GM19455 (cell line): ENCODE measurements around the gene SULF2.

ENCODE experiments used
- ATAC-seq: cut with Tn5 transposase; IDR thresholded peaks from one replicate; pipeline ENCODE4 v1.9.1; 2021; ENCODE audit not compliant: unreplicated experiment

The SULF2 gene

DNA sequence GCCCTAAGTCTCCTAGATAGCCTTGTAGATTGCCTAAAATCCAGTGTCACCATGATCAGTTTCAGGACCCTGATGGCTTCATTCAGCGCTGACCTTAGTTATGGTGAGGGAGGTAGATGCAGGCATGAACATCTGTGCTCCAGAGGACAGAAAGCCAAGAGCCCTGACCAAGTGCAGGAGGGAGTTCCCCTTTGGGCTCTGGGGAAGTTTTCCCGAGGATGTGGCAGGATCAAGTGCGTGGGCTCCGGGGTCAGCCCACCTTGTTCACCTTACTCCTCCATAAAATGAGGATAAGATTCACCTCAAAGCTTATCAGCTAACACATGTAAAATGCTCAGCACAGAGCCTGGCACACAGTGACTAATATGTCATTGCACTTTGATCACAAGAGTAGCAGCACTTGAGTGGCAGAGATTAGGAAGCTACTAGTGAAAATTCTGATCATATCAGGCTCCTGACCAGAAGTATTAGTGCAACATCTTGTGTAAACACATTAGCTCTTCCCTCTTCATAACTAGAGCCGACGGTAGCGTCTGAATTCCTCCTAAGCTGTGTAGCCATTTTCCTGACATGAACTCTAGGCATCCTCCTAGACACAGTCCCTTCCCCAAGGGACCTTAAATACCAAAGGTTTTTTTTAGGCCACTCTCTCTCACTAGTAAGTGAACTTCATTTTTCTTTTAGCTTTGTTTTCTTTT is 125.2 kb downstream of the SULF2 start:
- ATAC-seq, result no peak

GRCh38 chr20:47656318-47656717 is 129.0 kb downstream of the SULF2 start:
- ATAC-seq, result no peak

DNA sequence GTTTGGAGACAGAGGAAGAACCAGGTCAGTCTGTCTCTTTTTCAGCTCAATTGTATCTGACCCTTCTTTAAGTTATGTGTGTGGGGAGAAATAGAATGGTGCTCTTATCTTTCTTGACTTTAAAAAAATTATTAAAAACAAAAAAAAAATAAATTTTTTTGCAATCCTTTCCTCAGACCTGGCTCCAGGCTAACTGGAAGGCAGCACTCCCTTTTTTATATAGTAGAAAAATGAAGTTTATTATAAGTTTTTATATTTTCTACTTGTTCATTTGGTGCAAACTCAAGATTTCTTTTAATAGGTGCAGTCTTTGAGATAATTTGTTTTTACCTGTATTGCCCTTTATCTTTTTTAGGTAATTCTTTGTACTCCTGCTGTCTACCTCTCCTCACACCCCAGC is 129.6 kb downstream of the SULF2 start:
- ATAC-seq, result no peak

GRCh38 chr20:47654370-47654769 is 130.9 kb downstream of the SULF2 start:
- ATAC-seq, result no peak

GRCh38 chr20:47653869-47654268 is 131.4 kb downstream of the SULF2 start:
- ATAC-seq, result no peak

- no peak for ATAC-seq
Measured at GRCh38 chr20:47652794-47653193, 132.5 kb downstream of the SULF2 start.

- ATAC-seq, result no peak
Measured at GRCh38 chr20:47652301-47652700, 133.0 kb downstream of the SULF2 start.

- ATAC-seq, result no peak
Measured at GRCh38 chr20:47648943-47649342, 136.3 kb downstream of the SULF2 start.

DNA sequence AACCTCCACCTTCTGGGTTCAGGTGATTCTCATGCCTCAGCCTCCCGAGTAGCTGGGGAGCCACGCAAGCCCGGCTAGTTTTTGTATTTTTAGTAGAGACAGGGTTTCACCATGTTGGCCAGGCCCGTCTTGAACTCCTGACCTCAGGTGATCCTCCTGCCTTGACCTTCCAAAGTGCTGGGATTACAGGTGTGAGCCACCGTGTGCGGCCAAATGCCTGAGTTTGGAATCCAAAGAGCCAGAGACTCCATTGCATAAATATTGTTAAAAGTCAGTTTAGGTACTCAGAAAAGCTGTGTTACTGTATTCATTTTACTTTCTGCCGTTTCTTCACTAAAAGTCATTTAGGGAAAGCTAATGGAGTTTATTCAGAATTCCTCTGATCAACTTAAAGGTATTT is 137.3 kb downstream of the SULF2 start:
- ATAC-seq, result no peak

DNA sequence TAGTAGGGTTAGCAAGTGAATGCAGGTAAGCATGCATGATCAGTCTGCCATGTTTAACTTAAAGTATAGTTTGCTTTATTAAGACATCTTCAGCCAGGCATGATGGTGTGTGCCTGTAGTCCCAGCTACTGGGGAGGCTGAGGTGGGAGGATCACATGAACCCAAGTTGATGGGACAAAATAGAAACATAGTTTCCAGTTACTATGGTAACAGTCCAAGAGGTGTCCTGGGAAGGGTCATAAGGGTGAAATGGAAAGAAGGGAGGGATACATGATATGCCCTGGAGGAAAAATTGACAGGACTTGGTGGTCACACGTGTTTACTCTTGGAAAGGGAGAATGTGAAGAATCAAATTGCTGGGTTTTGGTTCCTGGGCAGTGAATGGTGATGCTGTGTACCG is 139.6 kb downstream of the SULF2 start:
- no peak for ATAC-seq

- no peak for ATAC-seq
Measured at GRCh38 chr20:47642624-47643023, 142.7 kb downstream of the SULF2 start.

DNA sequence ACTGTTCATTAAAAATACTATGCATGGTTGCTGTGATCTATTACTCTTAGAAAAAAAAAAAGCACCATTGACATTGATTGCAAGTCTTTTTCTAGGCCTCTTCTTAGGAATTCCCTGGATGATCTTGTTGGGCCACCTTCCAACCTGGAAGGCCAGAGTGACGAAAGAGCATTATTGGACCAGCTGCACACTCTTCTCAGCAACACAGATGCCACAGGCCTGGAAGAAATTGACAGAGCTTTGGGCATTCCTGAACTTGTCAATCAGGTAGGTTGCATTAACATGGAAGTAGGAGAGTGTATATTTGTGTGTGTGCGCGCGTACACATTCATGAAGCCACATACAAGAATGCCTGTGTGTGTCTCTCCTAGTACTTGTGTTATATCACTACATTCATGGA is 143.2 kb downstream of the SULF2 start:
- ATAC-seq, result no peak

DNA sequence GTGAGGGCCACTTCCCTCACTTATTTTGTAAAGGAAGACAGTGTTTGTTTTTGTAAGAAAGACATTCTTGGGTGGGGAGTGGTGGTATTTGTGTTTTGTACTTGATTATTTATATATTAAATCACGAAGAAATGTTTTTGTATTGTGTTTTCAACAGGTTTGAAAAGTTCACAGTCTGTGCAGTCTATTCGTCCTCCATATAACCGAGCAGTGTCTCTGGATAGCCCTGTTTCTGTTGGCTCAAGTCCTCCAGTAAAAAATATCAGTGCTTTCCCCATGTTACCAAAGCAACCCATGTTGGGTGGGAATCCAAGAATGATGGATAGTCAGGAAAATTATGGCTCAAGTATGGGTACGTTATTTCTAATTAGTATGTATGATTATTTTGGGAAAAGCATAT is 146.4 kb downstream of the SULF2 start:
- ATAC-seq, result no peak

DNA sequence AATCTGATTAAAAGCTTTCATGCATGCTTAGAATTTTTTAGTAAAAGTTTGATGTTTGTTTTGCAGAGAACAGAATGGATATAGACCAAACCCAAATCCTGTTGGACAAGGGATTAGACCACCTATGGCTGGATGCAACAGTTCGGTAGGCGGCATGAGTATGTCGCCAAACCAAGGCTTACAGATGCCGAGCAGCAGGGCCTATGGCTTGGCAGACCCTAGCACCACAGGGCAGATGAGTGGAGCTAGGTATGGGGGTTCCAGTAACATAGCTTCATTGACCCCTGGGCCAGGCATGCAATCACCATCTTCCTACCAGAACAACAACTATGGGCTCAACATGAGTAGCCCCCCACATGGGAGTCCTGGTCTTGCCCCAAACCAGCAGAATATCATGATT is 150.0 kb downstream of the SULF2 start:
- no peak for ATAC-seq

GRCh38 chr20:47631078-47631477 is 154.2 kb downstream of the SULF2 start:
- no peak for ATAC-seq

- ATAC-seq, result no peak
Measured at GRCh38 chr20:47629907-47630306, 155.4 kb downstream of the SULF2 start.

DNA sequence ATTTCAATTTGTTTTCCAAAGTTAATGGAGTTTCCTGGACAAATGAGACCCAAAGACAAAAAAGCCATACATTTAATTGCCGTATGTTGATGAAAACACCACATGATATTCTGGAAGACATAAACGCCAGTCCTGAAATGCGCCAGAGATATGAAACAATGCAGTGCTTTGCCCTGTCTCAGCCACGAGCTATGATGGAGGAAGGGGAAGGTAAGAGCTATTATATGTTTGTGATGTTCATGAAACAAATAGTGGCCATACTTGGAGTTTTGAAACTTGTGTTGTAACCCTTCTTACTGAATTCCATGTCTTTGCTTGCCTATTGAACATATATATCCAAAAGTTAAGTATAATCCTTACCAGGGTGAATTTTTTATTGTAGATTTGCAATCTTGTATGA is 157.7 kb downstream of the SULF2 start:
- no peak for ATAC-seq

DNA sequence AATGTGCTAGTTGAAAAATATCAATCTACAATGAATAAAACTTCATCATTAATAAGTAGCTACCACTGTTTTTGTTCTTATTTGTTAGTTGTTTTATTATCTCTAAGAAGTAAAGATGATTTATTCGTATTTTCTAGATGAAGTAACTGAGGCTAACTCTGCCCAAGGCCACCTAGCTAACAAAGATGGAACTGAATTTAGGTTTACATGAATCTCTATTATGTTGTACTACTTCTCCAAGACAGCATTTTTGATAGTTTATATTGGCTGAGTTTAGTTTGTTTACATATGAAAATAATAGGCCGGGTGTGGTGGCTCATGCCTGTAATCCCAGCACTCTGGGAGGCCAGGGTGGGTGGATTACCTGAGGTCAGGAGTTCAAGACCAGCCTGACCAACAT is 162.1 kb downstream of the SULF2 start:
- no peak for ATAC-seq

DNA sequence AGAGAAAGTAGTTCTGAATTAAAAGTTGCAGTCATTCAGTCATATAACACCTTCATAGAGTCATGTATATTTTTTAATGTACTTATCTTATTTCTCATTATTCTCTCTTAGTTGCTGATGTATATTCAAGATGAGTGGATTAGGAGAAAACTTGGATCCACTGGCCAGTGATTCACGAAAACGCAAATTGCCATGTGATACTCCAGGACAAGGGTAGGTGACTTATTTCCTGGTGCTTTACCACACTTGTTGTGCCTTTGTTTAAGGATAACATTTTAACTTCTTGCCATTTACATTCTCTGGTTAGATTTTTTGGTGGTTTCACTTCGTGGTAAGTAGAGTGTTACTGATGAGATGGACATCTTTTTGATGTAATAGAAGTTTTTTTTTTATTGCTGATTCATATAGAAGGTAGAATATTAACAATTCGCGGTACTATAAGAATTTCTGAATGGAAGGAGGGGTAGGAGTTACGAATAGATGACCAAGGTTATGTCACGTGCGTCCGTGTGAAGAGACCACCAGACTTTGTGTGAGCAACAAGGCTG is 163.1 kb downstream of the SULF2 start:
- ATAC-seq, result no peak

DNA sequence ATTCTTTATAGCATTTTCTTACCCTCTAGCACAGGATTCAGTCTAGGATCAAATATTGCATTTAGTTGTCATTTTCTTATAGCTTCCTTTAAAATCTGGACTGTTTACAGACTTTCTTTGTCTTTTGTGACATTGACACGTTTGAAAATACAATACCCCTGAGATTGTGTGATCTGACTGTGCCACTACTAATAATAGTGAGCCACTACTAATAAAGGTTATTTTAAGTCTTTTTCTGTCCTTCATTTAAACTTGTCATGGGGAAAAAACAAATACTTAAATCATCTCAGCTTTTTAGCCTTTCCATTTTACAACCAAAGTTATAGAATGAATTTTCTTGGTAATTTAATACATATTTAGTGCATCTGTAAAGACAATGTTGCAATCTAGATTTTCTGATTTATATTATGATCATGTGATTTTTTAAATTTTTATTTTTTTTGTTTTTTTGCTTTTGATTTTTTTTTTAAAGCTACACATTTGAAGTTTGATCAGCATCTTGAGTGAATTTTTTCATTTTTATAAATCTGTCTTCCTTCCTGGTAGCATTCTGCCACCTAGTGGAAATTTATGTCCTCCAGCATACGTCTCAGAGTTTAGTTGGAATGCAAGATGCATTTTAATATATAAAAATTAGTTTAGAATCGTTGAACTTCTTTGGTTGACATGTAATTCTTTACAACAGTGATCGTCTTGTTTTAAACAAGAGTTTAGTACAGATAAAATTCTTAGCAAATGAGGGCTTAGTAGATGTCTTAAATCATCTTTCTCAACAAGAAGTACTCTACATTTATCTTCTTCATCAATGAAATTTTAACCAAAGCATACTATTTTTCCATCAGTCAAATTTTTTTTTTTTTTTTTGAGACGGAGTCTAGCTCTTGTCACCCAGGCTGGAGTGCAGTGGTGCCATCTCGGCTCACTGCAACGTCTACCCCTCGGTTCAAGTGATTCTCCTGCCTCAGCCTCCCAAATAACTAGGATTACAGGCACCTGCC is 164.2 kb downstream of the SULF2 start:
- no peak for ATAC-seq

- ATAC-seq, result no peak
Measured at GRCh38 chr20:47618479-47618878, 166.8 kb downstream of the SULF2 start.
